ENCODE data around the gene CCDC182.

DNA sequence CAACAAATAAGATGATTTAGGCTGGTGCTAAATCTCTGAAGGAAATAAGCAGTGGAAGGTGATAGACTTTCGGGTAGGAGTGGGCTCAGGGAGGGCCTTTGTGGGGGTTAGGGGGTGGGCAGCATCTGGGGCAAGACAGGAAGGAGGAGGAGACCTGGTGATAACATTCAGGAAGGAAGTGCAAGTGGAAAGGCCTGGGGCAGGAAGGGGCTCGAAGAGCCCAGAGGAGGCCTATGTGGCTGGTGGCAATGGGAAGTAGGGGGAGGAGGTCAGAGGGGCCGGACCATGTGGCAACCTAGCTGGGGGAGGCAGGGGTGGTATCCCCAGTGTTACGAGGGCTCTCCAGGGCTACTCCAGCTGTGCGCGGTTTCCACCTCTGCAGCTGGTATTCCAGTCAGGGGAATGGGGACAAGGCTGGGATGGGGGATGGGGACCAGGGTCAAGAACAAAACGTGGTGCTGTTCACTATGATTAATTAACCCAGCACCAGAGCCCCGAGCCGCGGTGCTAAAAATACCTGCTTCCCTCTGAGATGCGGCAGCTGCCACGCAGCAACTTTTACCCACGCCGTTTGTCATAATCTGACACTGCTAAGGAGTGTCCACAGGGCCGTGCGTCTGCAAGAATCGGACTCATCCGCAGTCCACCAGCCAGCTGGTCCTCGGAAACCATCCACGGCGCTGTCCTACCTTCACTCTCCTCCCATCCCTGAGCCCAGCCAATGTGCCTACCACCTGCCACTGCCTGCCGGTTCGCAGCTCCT is 5.2 kb upstream of the CCDC182 start:
- TF ChIP-seq, protein P1, sequence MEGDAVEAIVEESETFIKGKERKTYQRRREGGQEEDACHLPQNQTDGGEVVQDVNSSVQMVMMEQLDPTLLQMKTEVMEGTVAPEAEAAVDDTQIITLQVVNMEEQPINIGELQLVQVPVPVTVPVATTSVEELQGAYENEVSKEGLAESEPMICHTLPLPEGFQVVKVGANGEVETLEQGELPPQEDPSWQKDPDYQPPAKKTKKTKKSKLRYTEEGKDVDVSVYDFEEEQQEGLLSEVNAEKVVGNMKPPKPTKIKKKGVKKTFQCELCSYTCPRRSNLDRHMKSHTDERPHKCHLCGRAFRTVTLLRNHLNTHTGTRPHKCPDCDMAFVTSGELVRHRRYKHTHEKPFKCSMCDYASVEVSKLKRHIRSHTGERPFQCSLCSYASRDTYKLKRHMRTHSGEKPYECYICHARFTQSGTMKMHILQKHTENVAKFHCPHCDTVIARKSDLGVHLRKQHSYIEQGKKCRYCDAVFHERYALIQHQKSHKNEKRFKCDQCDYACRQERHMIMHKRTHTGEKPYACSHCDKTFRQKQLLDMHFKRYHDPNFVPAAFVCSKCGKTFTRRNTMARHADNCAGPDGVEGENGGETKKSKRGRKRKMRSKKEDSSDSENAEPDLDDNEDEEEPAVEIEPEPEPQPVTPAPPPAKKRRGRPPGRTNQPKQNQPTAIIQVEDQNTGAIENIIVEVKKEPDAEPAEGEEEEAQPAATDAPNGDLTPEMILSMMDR (IDR thresholded peaks at IDR 0.05), result no peak
- TF ChIP-seq POLR2A (IDR thresholded peaks at IDR 0.05) (no peak), EP300 (IDR thresholded peaks at IDR 0.05; ENCODE audit: low read depth) (no peak)

All from transverse colon (tissue), 3 donors.